HG02970 (cell line): ENCODE measurements around the gene EIF4B.
"Not testable (repeated sequence)": the region's sequence is repeated elsewhere in the genome, so short reads cannot be mapped to it uniquely, and the experiment has no call there.

Experiments
- ATAC-seq: cut with Tn5 transposase; IDR thresholded peaks from one replicate; pipeline ENCODE4 v1.9.1; 2021; ENCODE audit warnings: mild to moderate bottlenecking, moderate library complexity, moderate number of reproducible peaks; ENCODE audit not compliant: unreplicated experiment, low FRiP score

Gene EIF4B

GRCh38 chr12:52992699-52993557 lies 13.3 kb upstream of the EIF4B start:
- ATAC-seq, result no peak

- ATAC-seq, result no peak
Observed at GRCh38 chr12:52993558-52993869, 12.7 kb upstream of the EIF4B start.

DNA sequence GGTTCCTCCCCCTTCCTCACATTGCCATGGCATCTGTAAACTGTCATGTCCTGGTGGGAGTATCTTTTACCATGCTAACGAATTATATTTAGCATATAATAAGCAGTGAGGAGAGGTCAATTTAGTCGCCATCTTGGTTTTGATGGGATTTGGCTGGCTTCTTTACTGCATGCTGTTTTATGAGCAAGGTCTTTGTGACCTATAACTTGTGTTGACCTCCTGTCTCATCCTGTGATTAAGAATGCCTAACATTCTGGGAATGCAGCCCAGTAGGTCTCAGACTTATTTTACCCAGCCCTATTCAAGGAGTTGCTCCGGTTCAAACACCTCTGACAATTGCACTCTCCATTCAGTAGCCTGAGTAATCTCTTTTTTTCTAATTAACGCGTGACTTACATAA lies 2.1 kb upstream of the EIF4B start:
- no peak for ATAC-seq

DNA sequence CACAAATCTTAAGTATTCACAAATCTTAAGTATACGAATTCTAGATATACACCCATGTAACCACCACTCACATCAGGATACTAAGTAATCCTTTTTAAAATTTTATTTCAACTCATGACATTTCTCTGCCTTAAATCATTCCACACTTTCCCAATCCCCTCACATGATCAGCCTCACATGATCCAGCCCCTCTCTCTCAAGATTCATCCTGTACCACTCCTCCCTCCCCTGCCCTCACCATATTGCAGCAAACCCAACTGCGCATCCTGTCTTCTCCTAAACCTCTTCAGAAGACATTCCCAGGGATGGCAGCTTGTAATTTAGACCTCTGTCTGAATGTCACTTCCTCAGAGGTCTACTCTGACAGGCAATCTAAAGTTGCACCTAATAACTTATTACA lies 1.7 kb upstream of the EIF4B start:
- no peak for ATAC-seq

- no peak for ATAC-seq
Observed at GRCh38 chr12:53005215-53005985, 856 bp upstream of the EIF4B start.

DNA sequence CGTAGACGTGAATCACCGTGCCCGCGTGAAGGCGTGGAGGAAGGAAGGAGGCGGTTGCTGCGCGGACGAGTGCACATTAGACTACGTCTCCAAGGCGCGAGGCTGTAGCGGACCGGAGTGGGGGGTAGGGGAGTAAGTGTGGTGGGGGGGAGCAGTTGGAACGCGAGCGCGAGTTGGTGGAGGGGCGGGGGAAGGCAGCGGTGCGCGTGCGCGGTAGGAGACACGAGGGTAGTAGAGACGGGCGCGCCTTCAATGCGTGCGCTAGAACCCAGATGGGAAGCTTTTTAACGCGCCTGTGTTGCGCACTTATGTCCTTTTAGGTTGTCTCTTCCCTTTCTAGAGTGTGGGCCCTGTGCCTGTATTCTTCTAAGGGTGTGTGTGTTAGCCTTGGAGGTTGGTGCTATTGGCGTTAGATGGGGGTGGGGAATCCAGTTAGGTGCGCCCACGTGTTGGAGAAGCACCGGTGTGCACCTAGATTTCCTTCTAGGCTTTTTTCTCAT lies 604 bp downstream of the EIF4B start:
- ATAC-seq, result no peak

DNA sequence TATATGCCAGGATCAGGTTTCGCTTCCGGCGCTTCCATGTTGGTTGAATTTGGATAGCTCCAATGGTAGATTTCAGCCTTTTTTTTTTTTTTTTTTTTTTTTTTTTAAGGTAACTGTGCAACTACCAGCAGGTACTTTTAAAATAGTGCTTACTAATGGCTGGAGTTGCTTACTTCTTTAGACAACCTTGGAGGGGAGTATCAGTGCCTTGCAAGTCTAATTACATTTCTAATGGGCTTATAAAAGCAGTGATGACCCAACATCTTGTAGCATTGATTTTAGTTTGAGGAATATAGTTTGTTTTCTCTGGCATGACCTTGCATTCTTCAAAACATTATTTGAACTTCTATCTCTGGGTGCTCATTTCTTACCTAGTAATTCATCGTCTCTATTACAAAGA lies 1.1 kb downstream of the EIF4B start:
- ATAC-seq, result no peak

- not testable (repeated sequence) for ATAC-seq
Observed at GRCh38 chr12:53008760-53009159, 2.5 kb downstream of the EIF4B start.

- no peak for ATAC-seq
Observed at GRCh38 chr12:53010955-53011354, 4.7 kb downstream of the EIF4B start.

- no peak for ATAC-seq
Observed at GRCh38 chr12:53011889-53012288, 5.6 kb downstream of the EIF4B start.

DNA sequence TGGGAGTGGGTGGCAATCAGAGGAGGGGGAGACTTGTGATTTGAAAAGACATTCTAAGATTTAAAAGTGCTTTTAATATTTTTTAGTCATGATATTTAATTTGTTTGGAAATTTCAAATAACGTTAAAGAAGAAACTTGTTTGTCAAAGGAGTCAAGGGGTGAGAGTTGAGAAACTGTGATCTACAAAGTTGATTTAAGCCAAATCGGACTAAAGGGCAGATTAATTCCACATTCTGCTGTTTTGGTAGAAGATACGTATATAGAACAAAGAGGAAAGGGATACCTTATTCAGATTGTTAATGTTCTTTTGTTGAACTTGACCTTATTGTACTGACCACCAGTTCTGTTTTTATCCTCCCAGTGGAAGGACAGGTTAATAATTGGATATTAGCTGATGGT lies 6.7 kb downstream of the EIF4B start:
- ATAC-seq, result no peak

DNA sequence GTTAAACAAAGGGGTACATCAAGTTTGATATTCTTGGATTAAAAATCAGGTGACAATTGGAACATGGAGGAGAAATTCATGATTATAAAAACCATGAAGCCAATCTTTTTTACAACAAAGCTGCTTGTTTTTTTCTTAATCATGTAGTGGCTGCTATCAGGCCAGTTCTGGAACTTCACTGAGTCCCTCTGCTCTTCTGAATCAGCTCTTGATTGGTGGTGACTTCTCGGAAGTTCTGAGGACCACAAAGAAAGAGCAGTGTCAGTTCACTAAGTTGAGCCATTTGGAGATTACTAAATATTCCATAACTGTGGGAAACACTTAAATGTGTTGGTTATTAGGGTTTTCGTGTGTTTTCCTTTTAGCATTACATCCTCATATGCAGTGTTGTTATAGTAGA lies 8.5 kb downstream of the EIF4B start:
- no peak for ATAC-seq

GRCh38 chr12:53025250-53025649 lies 19.0 kb downstream of the EIF4B start:
- ATAC-seq, result no peak

DNA sequence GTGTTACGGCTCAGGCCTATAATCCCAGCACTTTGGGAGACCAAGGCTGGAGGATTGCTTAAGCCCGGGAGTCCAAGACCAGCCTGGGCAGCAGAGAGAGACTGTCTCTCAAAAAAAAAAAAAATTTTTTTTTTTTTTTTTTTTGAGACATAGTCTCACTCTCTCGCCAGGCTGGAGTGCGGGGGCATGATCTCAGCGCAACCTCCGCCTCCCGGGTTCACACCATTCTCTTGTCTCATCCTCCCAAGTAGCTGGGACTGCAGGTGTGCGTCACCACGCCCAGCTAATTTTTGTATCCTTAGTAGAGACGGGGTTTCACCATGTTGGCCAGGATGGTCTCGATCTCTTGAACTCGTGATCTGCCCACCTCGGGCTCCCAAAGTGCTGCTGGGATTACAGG lies 20.8 kb downstream of the EIF4B start:
- not testable (repeated sequence) for ATAC-seq

DNA sequence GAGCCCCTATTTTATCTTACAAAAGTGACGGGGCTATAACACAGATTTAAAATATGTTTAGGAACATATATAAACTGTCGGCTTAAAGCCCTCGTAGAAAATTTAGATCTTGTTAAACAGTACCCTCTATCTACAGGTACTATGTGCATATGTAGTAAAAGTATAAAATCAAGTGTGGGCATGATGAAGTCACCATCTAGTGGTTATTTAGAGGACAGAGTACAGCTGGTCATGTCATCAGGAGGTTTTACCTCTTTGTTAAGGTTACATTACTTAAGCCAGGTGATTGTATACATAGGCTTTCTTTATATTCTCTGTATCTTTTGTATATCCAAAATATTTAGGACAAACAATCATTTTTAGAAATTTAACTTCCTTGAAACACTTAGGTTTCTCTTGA lies 25.4 kb downstream of the EIF4B start:
- no peak for ATAC-seq

DNA sequence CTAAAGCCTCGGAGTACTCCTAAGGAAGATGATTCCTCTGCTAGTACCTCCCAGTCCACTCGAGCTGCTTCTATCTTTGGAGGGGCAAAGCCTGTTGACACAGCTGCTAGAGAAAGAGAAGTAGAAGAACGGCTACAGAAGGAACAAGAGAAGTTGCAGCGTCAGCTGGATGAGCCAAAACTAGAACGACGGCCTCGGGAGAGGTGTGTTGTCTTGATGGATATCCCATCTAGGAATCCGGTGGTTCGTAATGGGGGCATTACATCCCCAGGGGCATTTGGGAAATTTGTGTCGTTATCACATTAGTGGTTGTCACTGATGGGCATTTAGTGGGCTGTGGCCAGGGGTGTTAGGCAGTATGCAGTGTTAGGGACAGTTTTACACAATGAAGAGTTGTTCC lies 27.6 kb downstream of the EIF4B start:
- not testable (repeated sequence) for ATAC-seq

- no peak for ATAC-seq
Observed at GRCh38 chr12:53034459-53034858, 28.2 kb downstream of the EIF4B start.

- no peak for ATAC-seq
Observed at GRCh38 chr12:53036802-53037201, 30.5 kb downstream of the EIF4B start.

- ATAC-seq, result no peak
Observed at GRCh38 chr12:53039851-53040250, 33.6 kb downstream of the EIF4B start.

DNA sequence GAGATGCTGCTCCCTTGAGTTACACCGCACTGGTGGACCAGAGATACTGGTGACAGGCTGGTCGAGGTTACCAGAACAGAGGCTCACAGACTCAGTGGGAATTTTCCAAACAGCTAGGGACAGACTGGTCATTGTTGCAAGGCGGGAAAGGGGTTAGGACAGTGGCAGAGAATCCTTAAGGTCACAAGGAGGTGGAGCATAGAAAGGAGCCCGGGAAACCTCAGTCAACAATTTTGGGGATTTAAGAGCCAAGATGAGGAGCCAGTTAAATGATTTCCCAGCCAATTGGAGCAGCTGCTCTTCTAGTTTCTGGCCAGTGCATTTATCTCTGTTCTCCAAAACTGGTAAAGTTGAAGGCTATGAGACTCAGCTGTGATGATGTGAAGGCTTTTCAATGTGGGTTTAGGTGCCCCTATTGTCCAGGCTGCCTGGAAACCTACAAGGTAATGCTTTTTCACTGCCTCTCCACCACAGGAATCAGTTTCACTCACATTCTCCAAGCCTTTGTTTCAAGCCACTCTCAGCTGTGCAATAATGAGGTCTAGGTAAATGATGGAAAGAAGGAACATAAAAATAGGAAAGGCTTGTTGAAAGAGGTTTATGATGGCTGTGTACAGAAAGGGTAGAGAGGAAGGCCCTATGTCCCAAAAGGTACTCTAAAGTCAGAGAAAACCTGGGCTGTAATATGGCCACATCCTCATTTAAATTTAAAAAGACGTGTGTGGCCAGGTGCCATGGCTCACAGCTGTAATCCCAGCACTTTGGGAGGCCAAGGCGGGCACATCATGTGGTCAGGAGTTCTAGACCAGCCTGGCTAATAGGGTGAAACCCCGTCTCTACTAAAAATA lies 36.6 kb downstream of the EIF4B start:
- no peak for ATAC-seq

- no peak for ATAC-seq
Observed at GRCh38 chr12:53044052-53044581, 37.9 kb downstream of the EIF4B start.
